AG04450 (cell line): ENCODE results near the gene PPP1R3G. TPM values are rescaled to one million over a fixed set of nuclear protein-coding genes. Genes with fewer than 3 reads are reported as not detected.
A peak's percentile ranks its signal among the peaks of the same experiment; 100 is the strongest.

Source experiments
- CTCF ChIA-PET: fragments of 300-600, 350-600 bp; formaldehyde crosslinking; extraction: SDS; loops from one replicate; lab custom pipeline; 2022; ENCODE audit warnings: antibody characterized with exemption, inconsistent platforms; lab: Charles Lee
- POLR2A ChIA-PET: fragments of 350-600 bp; formaldehyde crosslinking; extraction: SDS; loops from one replicate; lab custom pipeline; 2021; ENCODE audit warnings: antibody characterized with exemption, inconsistent platforms; lab: Yijun Ruan, JAX
- DNase-seq: peaks from one replicate; pipeline ENCODE4 v3.0.0-alpha.2; 2011; ENCODE audit warnings: low read depth, low spot score
- H3K27ac ChIP-seq: one replicate; pipeline ENCODE4 v1.5.1; 2012; ENCODE audit warnings: low read depth, low read length, control low read depth
- H3K27me3 ChIP-seq: one replicate; pipeline ENCODE4 v1.6.0; 2012; ENCODE audit warnings: low read length; ENCODE audit not compliant: control insufficient read depth, insufficient read depth
- H3K4me3 ChIP-seq: 2 replicates; pipeline ENCODE4 v1.5.1; 2011; ENCODE audit warnings: mild to moderate bottlenecking, low read depth, low read length, control low read depth
- H3K9me3 ChIP-seq: 2 replicates; pipeline ENCODE4 v1.5.1; 2012; ENCODE audit warnings: low read length; ENCODE audit not compliant: control insufficient read depth, insufficient read depth
- CTCF ChIP-seq: IDR thresholded peaks from 2 replicates; pipeline ENCODE4 v1.5.1; 2011; ENCODE audit warnings: low read depth, low read length, control low read depth, inconsistent platforms
- polyA plus RNA-seq: library from polyadenylated mRNA; depleted of rRNA; stranded (reverse); fragments of >200 nt; gene quantifications from 2 replicates; pipeline ENCODE4 v1.2.3, GENCODE V29; 2011

Gene PPP1R3G
- polyA plus RNA-seq, 1 experiment: 0.11 TPM

GRCh38 chr6:5076931-5077330 is 8.2 kb upstream of the PPP1R3G start:
- POLR2A ChIA-PET: interaction anchor here (0.6 kb wide), 1 partner anchor 73 kb away, joined by 3 read pairs; the partner anchor contains the start of gene RPP40
- TF ChIP-seq CTCF: no peak
- no peak overlapping the region for H3K27ac ChIP-seq

GRCh38 chr6:5078121-5078669 is 6.9 kb upstream of the PPP1R3G start:
- TF ChIP-seq CTCF: peak; percentile 7; the same call in 1 of the 2 replicates

More at GRCh38 chr6:5076931-5077330, 8.2 kb upstream of the PPP1R3G start:
- Histone ChIP-seq H3K4me3 (no peak overlapping the region), H3K9me3 (no peaks in the 10 kb centered on the region), H3K27me3 (peaks cover 6% of the 10 kb centered on the region)
- CTCF ChIA-PET: no interaction called here
- no peak for DNase-seq

GRCh38 chr6:5079692-5080091 is 5.4 kb upstream of the PPP1R3G start:
- Histone ChIP-seq H3K4me3 (no peak overlapping the region), H3K27me3 (peaks cover 6% of the 10 kb centered on the region), H3K9me3 (no peaks in the 10 kb centered on the region), H3K27ac (no peak overlapping the region)
- CTCF ChIA-PET: interaction anchor here (1.1 kb wide), 1 partner anchor 9 kb away, joined by 3 read pairs; no protein-coding TSS in a partner anchor
- POLR2A ChIA-PET: no interaction called here
- no peak for TF ChIP-seq CTCF
- no peak for DNase-seq

More at GRCh38 chr6:5078121-5078669, 6.9 kb upstream of the PPP1R3G start:
- CTCF ChIA-PET: no interaction called here
- Histone ChIP-seq H3K9me3 (no peaks in the 10 kb centered on the region), H3K27ac (no peak overlapping the region), H3K27me3 (peaks cover 6% of the 10 kb centered on the region), H3K4me3 (no peak overlapping the region)
- POLR2A ChIA-PET: no interaction called here
- no peak for DNase-seq

- no peak for TF ChIP-seq CTCF
- H3K27me3 ChIP-seq: no peaks in the 10 kb centered on the region
- H3K27ac ChIP-seq: no peak overlapping the region
- no peak overlapping the region for H3K4me3 ChIP-seq
- ChIA-PET POLR2A (no interaction called here), CTCF (interaction anchor here (1.0 kb wide), 1 partner anchor 76 kb away, joined by 3 read pairs; no protein-coding TSS in a partner anchor)
- DNase-seq: no peak
- no peaks in the 10 kb centered on the region for H3K9me3 ChIP-seq
These were observed 4.6 kb upstream of the PPP1R3G start for GRCh38 chr6:5080574-5080973.

GRCh38 chr6:5081182-5081581 is 4.0 kb upstream of the PPP1R3G start:
- no peak for DNase-seq
- H3K9me3 ChIP-seq: no peaks in the 10 kb centered on the region; the same call in 1 of the 2 replicates
- POLR2A ChIA-PET: no interaction called here
- H3K27ac ChIP-seq: no peak overlapping the region
- peaks cover 3% of the 10 kb centered on the region for H3K27me3 ChIP-seq
- no peak for TF ChIP-seq CTCF
- H3K4me3 ChIP-seq: no peak overlapping the region
- CTCF ChIA-PET: interaction anchor here (1.0 kb wide), 1 partner anchor 77 kb away, joined by 3 read pairs; no protein-coding TSS in a partner anchor
